Keratinocyte (primary cell): ENCODE data around the gene CCDC82. TPM values are rescaled to one million over a fixed set of nuclear protein-coding genes. Genes with fewer than 3 reads are reported as not detected.

ENCODE experiments used
- DNase-seq: peaks from one replicate; pipeline ENCODE4 v3.0.0-alpha.2; 2011; ENCODE audit warnings: low read depth, missing footprints, low spot score
- FAIRE-seq: peaks from 2 replicates; lab custom pipeline; 2011; peaks lifted over from hg19 to GRCh38; lab: Jason Lieb, UNC
- H2AFZ ChIP-seq: 2 replicates; pipeline ENCODE4 v1.6.0; 2012; ENCODE audit warnings: low read length, control low read depth, inconsistent platforms; ENCODE audit not compliant: control insufficient read depth
- H3K27ac ChIP-seq: 2 replicates; pipeline ENCODE4 v1.5.1; 2011; ENCODE audit warnings: low read length; ENCODE audit not compliant: control insufficient read depth, insufficient read depth
- H3K27me3 ChIP-seq: 3 replicates; pipeline ENCODE4 v1.6.0; 2011; ENCODE audit warnings: low read length; ENCODE audit not compliant: control insufficient read depth, insufficient read depth; ENCODE audit errors: extremely low read depth
- H3K36me3 ChIP-seq, 2 experiments: 2 replicates in 1 of 2; 3 replicates in 1 of 2; pipeline ENCODE4 v1.5.1; 2011; ENCODE audit warnings: low read length in 2 of 2, mild to moderate bottlenecking in 1 of 2; ENCODE audit not compliant: control insufficient read depth in 2 of 2, insufficient read depth in 2 of 2; ENCODE audit errors: extremely low read depth in 1 of 2
- H3K4me1 ChIP-seq: 3 replicates; pipeline ENCODE4 v1.5.1; 2011; ENCODE audit warnings: low read length; ENCODE audit not compliant: control insufficient read depth, insufficient read depth; ENCODE audit errors: extremely low read depth
- H3K4me2 ChIP-seq: 3 replicates; pipeline ENCODE4 v1.6.0; 2011; ENCODE audit warnings: low read depth, low read length; ENCODE audit not compliant: control insufficient read depth, insufficient read depth; ENCODE audit errors: extremely low read depth
- H3K4me3 ChIP-seq, 3 experiments: fragments of 200-600 bp in 1 of 3; sonication (generic) in 1 of 3; 2 replicates in 2 of 3; 3 replicates in 1 of 3; pipeline ENCODE4 v1.5.1; 2011 to 2016; ENCODE audit warnings: low read length in 3 of 3, mild to moderate bottlenecking in 3 of 3, control low read depth in 2 of 3, inconsistent platforms in 1 of 3, low read depth in 1 of 3, mixed read lengths in 1 of 3, mixed run types in 1 of 3, moderate library complexity in 1 of 3; ENCODE audit not compliant: control insufficient read depth in 2 of 3, insufficient read depth in 2 of 3; ENCODE audit errors: extremely low read depth in 1 of 3
- H3K79me2 ChIP-seq: 2 replicates; pipeline ENCODE4 v1.6.0; 2012; ENCODE audit warnings: low read length; ENCODE audit not compliant: control insufficient read depth, insufficient read depth
- H3K9ac ChIP-seq: 3 replicates; pipeline ENCODE4 v1.6.0; 2011; ENCODE audit warnings: low read length; ENCODE audit not compliant: control insufficient read depth, insufficient read depth; ENCODE audit errors: extremely low read depth
- H3K9me1 ChIP-seq: 3 replicates; pipeline ENCODE4 v1.6.0; 2011; ENCODE audit warnings: low read length; ENCODE audit not compliant: control insufficient read depth, insufficient read depth; ENCODE audit errors: extremely low read depth
- H3K9me3 ChIP-seq: 2 replicates; pipeline ENCODE4 v1.5.1; 2012; ENCODE audit warnings: low read depth, low read length; ENCODE audit not compliant: control insufficient read depth
- H4K20me1 ChIP-seq: 3 replicates; pipeline ENCODE4 v1.6.0; 2011; ENCODE audit warnings: low read length; ENCODE audit not compliant: control insufficient read depth, insufficient read depth; ENCODE audit errors: extremely low read depth
- EZH2 ChIP-seq: IDR thresholded peaks from one replicate; pipeline ENCODE4 v1.6.1; 2012; ENCODE audit warnings: inconsistent platforms, mild to moderate bottlenecking, low read length, moderate library complexity
- dilution Hi-C: fragments of 300-500 bp; cut with MboI; formaldehyde crosslinking; loops from one replicate; pipeline ENCODE4 v1.7.0; 2020; ENCODE audit warnings: low sequenced_read_pairs; ENCODE audit not compliant: extremely low pct_ligation_motif_present
- polyA plus RNA-seq, 5 experiments: library from polyadenylated mRNA; depleted of rRNA in 3 of 5; stranded (reverse) in 3 of 5; stranded (forward) in 1 of 5; unstranded in 1 of 5; fragments of >200 nt; gene quantifications; 1 replicate in 1 of 5; 2 replicates in 3 of 5; 3 replicates in 1 of 5; pipeline versions ENCODE4 v1.2.1 to v1.2.3, GENCODE V29; 2011 to 2012; ENCODE audit warnings: missing spikeins in 2 of 5, low read depth in 1 of 5, low replicate concordance in 1 of 5
- TF ChIP-seq, protein P1 (sequence below), 3 experiments: IDR thresholded peaks in 1 of 3; conservative IDR thresholded peaks in 1 of 3; optimal IDR thresholded peaks in 1 of 3; 2 replicates in 2 of 3; 3 replicates in 1 of 3; pipeline versions ENCODE3 to v1.5.1; 2011; ENCODE audit warnings: low read length in 3 of 3, mild to moderate bottlenecking in 3 of 3, moderate library complexity in 2 of 3, control low read depth in 1 of 3, inconsistent platforms in 1 of 3; ENCODE audit not compliant: insufficient read depth in 2 of 3; ENCODE audit errors: extremely low read depth in 1 of 3

The CCDC82 gene
- polyA plus RNA-seq, 1 donor (not counting 4 experiments of a cell fraction or from before 2014, with no cell fraction given): 19.3 TPM

- dilution Hi-C loops: no loop called here
- TF ChIP-seq, protein P1, sequence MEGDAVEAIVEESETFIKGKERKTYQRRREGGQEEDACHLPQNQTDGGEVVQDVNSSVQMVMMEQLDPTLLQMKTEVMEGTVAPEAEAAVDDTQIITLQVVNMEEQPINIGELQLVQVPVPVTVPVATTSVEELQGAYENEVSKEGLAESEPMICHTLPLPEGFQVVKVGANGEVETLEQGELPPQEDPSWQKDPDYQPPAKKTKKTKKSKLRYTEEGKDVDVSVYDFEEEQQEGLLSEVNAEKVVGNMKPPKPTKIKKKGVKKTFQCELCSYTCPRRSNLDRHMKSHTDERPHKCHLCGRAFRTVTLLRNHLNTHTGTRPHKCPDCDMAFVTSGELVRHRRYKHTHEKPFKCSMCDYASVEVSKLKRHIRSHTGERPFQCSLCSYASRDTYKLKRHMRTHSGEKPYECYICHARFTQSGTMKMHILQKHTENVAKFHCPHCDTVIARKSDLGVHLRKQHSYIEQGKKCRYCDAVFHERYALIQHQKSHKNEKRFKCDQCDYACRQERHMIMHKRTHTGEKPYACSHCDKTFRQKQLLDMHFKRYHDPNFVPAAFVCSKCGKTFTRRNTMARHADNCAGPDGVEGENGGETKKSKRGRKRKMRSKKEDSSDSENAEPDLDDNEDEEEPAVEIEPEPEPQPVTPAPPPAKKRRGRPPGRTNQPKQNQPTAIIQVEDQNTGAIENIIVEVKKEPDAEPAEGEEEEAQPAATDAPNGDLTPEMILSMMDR (optimal IDR thresholded peaks at IDR 0.05 in 1 of 3, IDR thresholded peaks at IDR 0.05 in 1 of 3, conservative IDR thresholded peaks at IDR 0.05 in 1 of 3; ENCODE audit: extremely low read depth in 1 of 3, insufficient read depth in 2 of 3, low read length in 3 of 3): no peak
- TF ChIP-seq EZH2: no peak
- H3K9ac ChIP-seq: peak overlapping the region; percentile 77
- H3K79me2 ChIP-seq: peaks cover 43% of the 10 kb centered on the region
- no peaks in the 10 kb centered on the region for H3K9me3 ChIP-seq
- no peaks in the 10 kb centered on the region for H3K36me3 ChIP-seq
- DNase-seq (no peak), FAIRE-seq (no peak)
- no peaks in the 10 kb centered on the region for H3K27me3 ChIP-seq
- peaks cover 48% of the 10 kb centered on the region for H3K4me1 ChIP-seq
- peak overlapping the region; percentile 100 for H3K4me2 ChIP-seq
- H3K27ac ChIP-seq: peak overlapping the region; percentile 81
- H3K4me3 ChIP-seq: peak overlapping the region; percentile 58 to 89 (median 80)
- peak overlapping the region; percentile 69 for H2AFZ ChIP-seq
- no peaks in the 10 kb centered on the region for H4K20me1 ChIP-seq
- H3K9me1 ChIP-seq: no peaks in the 10 kb centered on the region
Observed at GRCh38 chr11:96342014-96342960, 47.4 kb downstream of the CCDC82 start.

DNA sequence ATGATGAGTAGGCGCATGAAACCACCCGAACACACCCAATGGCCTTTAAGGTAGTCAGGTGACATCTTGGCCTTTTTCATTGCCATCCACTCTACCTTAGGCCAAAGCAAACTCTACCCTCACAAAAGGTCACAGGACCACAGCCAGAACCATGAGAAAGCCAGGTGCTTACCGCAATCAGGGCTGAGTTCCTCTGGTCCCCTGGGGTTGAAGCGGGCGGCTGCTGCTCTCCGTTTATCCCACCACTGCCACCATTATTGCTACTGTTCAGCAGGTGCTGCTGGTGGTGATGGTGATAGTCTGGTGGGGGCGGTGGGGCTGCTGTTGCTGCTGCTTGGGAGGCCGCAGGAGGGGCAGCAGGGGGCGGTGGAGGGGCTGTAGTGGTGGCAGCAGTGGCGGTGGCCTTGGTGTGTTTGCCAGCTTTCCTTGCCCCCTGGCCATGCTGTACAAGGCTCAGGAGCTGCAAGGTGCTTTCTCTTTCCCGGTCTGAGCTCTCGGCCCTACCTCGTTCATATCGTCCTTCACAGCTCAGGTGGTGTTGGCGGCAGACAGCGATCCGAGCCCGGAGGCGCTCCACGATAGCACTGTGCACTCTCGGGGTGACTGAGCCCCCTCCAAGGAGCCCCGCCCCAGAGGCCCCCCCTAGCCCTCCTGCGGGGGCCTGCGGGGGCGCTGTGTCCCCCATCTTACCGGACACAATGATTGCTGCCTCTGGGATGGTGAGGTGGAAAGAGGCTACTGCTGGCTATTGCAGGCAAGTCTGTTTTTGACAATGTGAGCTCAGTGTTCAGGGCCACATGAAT lies 48.3 kb downstream of the CCDC82 start:
- Histone ChIP-seq H3K4me3 (peak overlapping the region; percentile 58 to 89 (median 80)), H3K79me2 (peaks cover 46% of the 10 kb centered on the region), H2AFZ (peak overlapping the region; percentile 49), H3K36me3 (no peaks in the 10 kb centered on the region), H3K4me2 (peak overlapping the region; percentile 100), H3K9me1 (no peaks in the 10 kb centered on the region), H3K4me1 (peaks cover 48% of the 10 kb centered on the region), H3K27ac (peak overlapping the region; percentile 81), H3K27me3 (no peaks in the 10 kb centered on the region), H3K9ac (peak overlapping the region; percentile 77), H4K20me1 (no peaks in the 10 kb centered on the region), H3K9me3 (no peaks in the 10 kb centered on the region)
- FAIRE-seq (no peak), DNase-seq (no peak)
- TF ChIP-seq, protein P1 (optimal IDR thresholded peaks at IDR 0.05 in 1 of 3, IDR thresholded peaks at IDR 0.05 in 1 of 3, conservative IDR thresholded peaks at IDR 0.05 in 1 of 3; ENCODE audit: extremely low read depth in 1 of 3, insufficient read depth in 2 of 3, low read length in 3 of 3): peak; percentile 35 to 57 (median 47)
- TF ChIP-seq EZH2: no peak
- dilution Hi-C loops: no loop called here
